ENCODE measurements around the gene RXFP4. TPM values are rescaled to one million over a fixed set of nuclear protein-coding genes. Genes with fewer than 3 reads are reported as not detected.

The RXFP4 gene
- total and polyA plus RNA-seq, 9 of the 15 experiments (the other 6 are each of a cell fraction or from before 2014, with no cell fraction given) = 0.64 TPM; not detected in 8

DNA sequence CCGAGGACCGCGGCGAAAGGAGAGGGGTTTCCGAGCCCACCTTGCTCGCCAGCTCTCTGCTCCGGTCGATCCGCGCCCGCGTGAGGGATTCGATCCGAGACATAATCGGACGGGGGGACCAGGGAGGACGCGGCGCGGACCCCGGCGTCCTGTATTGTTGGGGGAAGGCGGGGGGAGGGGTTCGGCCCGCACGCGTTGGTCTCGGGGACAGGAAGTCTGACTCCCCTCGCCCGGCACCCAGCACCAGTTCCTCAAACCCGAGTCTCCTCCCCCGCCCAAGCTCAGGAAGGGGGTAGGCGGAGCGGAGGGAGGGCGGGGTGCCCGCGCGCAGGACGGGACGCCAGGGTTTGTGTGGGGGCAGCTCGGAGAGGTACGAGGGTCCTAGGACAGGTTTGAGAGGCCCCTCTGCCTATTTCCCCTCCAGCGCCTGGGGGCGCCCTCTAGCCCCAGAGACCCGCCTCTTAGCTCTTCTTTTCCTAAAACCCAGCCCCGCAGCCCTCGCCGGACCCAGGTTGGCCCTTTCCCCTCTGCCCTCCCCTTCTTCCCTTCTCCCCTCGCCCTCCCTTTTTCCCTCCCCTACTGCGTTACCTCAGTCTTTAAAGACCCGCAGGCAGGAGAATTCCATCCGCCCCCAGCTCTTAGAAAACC, 37.0 kb downstream of the RXFP4 start, which contains the start of gene ARHGEF2 (continued):
- peak; percentile 70 to 76 for TF ChIP-seq NRF1 (conservative IDR thresholded peaks at IDR 0.05 in 1 of 2, IDR thresholded peaks at IDR 0.05 in 1 of 2)
- TF ChIP-seq U2AF1 (optimal IDR thresholded peaks at IDR 0.05; ENCODE audit: low read depth, low read length) = no peak
- TF ChIP-seq, protein P1, sequence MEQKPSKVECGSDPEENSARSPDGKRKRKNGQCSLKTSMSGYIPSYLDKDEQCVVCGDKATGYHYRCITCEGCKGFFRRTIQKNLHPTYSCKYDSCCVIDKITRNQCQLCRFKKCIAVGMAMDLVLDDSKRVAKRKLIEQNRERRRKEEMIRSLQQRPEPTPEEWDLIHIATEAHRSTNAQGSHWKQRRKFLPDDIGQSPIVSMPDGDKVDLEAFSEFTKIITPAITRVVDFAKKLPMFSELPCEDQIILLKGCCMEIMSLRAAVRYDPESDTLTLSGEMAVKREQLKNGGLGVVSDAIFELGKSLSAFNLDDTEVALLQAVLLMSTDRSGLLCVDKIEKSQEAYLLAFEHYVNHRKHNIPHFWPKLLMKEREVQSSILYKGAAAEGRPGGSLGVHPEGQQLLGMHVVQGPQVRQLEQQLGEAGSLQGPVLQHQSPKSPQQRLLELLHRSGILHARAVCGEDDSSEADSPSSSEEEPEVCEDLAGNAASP (IDR thresholded peaks at IDR 0.05) = no peak
- TF ChIP-seq NFYB (IDR thresholded peaks at IDR 0.05; ENCODE audit: extremely low read depth, insufficient read length) = no peak
- TF ChIP-seq PRPF4 (IDR thresholded peaks at IDR 0.05; ENCODE audit: insufficient read depth, low read depth, low read length, poor library complexity, severe bottlenecking) = no peak
- 0 out of 2 replicates have a peak, but pooled peaks have one; percentile 35 for TF ChIP-seq ZEB2 (IDR thresholded peaks at IDR 0.05)
- TF ChIP-seq CBFA2T3 (IDR thresholded peaks at IDR 0.05) = peak; percentile 34
- TF ChIP-seq CC2D1A (IDR thresholded peaks at IDR 0.05) = 0 out of 2 replicates have a peak, but pooled peaks have one; percentile 49
- TF ChIP-seq PURB (CRISPR knock-in tag; IDR thresholded peaks at IDR 0.05; ENCODE audit: low read depth) = no peak
- TF ChIP-seq ZBTB17 (CRISPR knock-in tag; IDR thresholded peaks at IDR 0.05) = no peak
- TF ChIP-seq TAF9B (IDR thresholded peaks at IDR 0.05; ENCODE audit: partially characterized antibody) = peak; percentile 65
- peak; percentile 80 for TF ChIP-seq BHLHE40 (IDR thresholded peaks at IDR 0.05; ENCODE audit: low read length)
- TF ChIP-seq RB1 (IDR thresholded peaks at IDR 0.05; ENCODE audit: low read depth) = peak; percentile 24; the same call in 1 of the 2 replicates
- TF ChIP-seq, protein P2, sequence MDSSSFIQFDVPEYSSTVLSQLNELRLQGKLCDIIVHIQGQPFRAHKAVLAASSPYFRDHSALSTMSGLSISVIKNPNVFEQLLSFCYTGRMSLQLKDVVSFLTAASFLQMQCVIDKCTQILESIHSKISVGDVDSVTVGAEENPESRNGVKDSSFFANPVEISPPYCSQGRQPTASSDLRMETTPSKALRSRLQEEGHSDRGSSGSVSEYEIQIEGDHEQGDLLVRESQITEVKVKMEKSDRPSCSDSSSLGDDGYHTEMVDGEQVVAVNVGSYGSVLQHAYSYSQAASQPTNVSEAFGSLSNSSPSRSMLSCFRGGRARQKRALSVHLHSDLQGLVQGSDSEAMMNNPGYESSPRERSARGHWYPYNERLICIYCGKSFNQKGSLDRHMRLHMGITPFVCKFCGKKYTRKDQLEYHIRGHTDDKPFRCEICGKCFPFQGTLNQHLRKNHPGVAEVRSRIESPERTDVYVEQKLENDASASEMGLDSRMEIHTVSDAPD (CRISPR knock-in tag; IDR thresholded peaks at IDR 0.05) = no peak
- no peak for TF ChIP-seq BRCA1 (IDR thresholded peaks at IDR 0.05)
- TF ChIP-seq BRCA1 (CRISPR knock-in tag; IDR thresholded peaks at IDR 0.05) = no peak
- TF ChIP-seq ZNF444 (CRISPR knock-in tag; IDR thresholded peaks at IDR 0.05) = no peak
- TF ChIP-seq GTF2F1 (IDR thresholded peaks at IDR 0.05; ENCODE audit: low read depth, low read length) = no peak
- TF ChIP-seq KHSRP (IDR thresholded peaks at IDR 0.05) = no peak
- peak; percentile 70 for TF ChIP-seq ETV1 (tag; conservative IDR thresholded peaks at IDR 0.05; ENCODE audit: low read depth)
- TF ChIP-seq YY1 (IDR thresholded peaks at IDR 0.05; ENCODE audit: borderline replicate concordance in 1 of 3, control insufficient read depth in 1 of 3, extremely low read depth in 1 of 3, insufficient read depth in 3 of 3, insufficient read length in 1 of 3, insufficient replicate concordance in 2 of 3, low read depth in 1 of 3, low read length in 2 of 3) = peak in 1 of 3 experiments; percentile 22
- no peak for TF ChIP-seq EHMT2 (IDR thresholded peaks at IDR 0.05)
- TF ChIP-seq GABPB1 (CRISPR knock-in tag; IDR thresholded peaks at IDR 0.05) = peak; percentile 51; the same call in 1 of the 2 replicates
- TF ChIP-seq EP400 (IDR thresholded peaks at IDR 0.05) = peak; percentile 83
- TF ChIP-seq SP1 (CRISPR knock-in tag; IDR thresholded peaks at IDR 0.05) = peak; percentile 51; the same call in 1 of the 2 replicates
- TF ChIP-seq ZNF398 (CRISPR knock-in tag; IDR thresholded peaks at IDR 0.05) = no peak
- no peak for TF ChIP-seq RUNX1 (IDR thresholded peaks at IDR 0.05; ENCODE audit: low read depth)
